WERI-Rb-1 (cell line): Measurements from ENCODE around the gene SHROOM2.
A peak's percentile ranks its signal among the peaks of the same experiment; 100 is the strongest.

Source experiments
- DNase-seq: peaks from one replicate; pipeline ENCODE4 v3.0.0-alpha.2; 2020
- H3K27ac ChIP-seq: fragments of 250-450 bp; sonication (Bioruptor Pico); 2 replicates; pipeline ENCODE4 v1.5.1; 2020; ENCODE audit warnings: mild to moderate bottlenecking, moderate library complexity
- H3K27me3 ChIP-seq: fragments of 250-450 bp; sonication (Bioruptor Pico); 2 replicates; pipeline ENCODE4 v1.5.1; 2021; ENCODE audit warnings: mild to moderate bottlenecking, low read depth, moderate library complexity; ENCODE audit not compliant: insufficient read depth, severe bottlenecking
- H3K36me3 ChIP-seq: fragments of 250-450 bp; sonication (Bioruptor Pico); 2 replicates; pipeline ENCODE4 v1.5.1; 2020; ENCODE audit warnings: mild to moderate bottlenecking, moderate library complexity
- H3K4me3 ChIP-seq: 2 replicates; pipeline ENCODE4 v1.5.1; 2011; ENCODE audit warnings: low read depth, mild to moderate bottlenecking, control low read depth, low read length
- H3K9me3 ChIP-seq: fragments of 250-450 bp; sonication (Bioruptor Pico); 2 replicates; pipeline ENCODE4 v1.5.1; 2021; ENCODE audit warnings: mild to moderate bottlenecking, moderate library complexity; ENCODE audit not compliant: severe bottlenecking
- TF ChIP-seq, protein P1 (sequence below): IDR thresholded peaks from 2 replicates; pipeline ENCODE4 v1.5.1; 2011; ENCODE audit warnings: low read depth, mild to moderate bottlenecking, control low read depth, inconsistent platforms, low read length

Gene SHROOM2

DNA sequence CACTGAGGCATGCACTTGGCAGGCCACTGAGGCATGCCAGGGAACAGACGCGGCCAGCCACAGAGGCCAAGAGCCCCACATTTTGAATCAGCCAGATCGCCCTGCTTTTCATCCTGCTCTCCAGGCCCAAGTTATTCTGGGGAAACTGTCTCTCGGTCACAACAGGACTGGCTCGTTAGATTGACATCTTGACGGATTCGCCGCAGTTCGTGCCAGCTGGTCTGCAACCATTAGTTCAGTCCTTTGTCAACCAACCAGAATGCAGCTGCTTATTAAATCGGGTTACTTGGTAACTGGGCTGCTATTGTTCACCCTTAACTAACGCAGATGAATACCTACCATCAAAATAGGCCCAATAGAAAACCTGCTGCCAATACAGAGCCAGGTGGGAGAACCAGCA lies 197.6 kb downstream of the SHROOM2 start:
- Histone ChIP-seq H3K27me3 (peaks cover 2% of the 10 kb centered on the region), H3K4me3 (no peak overlapping the region), H3K27ac (no peak overlapping the region), H3K36me3 (no peaks in the 10 kb centered on the region), H3K9me3 (no peaks in the 10 kb centered on the region)
- TF ChIP-seq, protein P1, sequence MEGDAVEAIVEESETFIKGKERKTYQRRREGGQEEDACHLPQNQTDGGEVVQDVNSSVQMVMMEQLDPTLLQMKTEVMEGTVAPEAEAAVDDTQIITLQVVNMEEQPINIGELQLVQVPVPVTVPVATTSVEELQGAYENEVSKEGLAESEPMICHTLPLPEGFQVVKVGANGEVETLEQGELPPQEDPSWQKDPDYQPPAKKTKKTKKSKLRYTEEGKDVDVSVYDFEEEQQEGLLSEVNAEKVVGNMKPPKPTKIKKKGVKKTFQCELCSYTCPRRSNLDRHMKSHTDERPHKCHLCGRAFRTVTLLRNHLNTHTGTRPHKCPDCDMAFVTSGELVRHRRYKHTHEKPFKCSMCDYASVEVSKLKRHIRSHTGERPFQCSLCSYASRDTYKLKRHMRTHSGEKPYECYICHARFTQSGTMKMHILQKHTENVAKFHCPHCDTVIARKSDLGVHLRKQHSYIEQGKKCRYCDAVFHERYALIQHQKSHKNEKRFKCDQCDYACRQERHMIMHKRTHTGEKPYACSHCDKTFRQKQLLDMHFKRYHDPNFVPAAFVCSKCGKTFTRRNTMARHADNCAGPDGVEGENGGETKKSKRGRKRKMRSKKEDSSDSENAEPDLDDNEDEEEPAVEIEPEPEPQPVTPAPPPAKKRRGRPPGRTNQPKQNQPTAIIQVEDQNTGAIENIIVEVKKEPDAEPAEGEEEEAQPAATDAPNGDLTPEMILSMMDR, result no peak
- no peak for DNase-seq

- H3K27me3 ChIP-seq, result peaks cover 10% of the 10 kb centered on the region
- DNase-seq, result no peak
- no peak overlapping the region for H3K27ac ChIP-seq
- H3K4me3 ChIP-seq, result no peak overlapping the region
- no peaks in the 10 kb centered on the region for H3K36me3 ChIP-seq
- TF ChIP-seq, protein P1, result no peak
- H3K9me3 ChIP-seq, result no peaks in the 10 kb centered on the region
Observed at GRCh38 chrX:9988762-9989161, 202.5 kb downstream of the SHROOM2 start.

DNA sequence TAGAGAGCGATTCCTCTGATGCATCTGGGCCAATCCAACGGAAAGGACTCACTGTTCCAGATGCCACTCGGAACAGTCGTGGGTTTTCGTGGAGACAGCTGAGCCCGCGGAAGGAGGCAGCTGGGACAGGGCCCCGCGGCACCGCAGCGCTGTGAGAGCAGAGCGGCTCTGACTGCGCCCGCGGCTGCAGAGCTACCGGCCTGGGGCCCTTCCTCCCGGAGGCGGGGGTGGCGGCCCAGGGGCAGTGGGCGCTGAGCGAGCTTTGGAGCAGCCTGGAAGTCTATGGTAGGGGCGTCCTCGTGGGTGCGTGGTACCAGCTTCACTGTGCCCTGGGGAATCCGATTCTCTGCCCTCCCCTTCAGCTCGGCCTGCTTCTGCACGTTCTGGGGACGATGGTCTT lies 205.8 kb downstream of the SHROOM2 start:
- TF ChIP-seq, protein P1, result no peak
- Histone ChIP-seq H3K9me3 (no peaks in the 10 kb centered on the region), H3K36me3 (no peaks in the 10 kb centered on the region), H3K4me3 (no peak overlapping the region), H3K27me3 (peaks cover 15% of the 10 kb centered on the region), H3K27ac (no peak overlapping the region)
- DNase-seq, result no peak

- H3K4me3 ChIP-seq, result no peak overlapping the region
- TF ChIP-seq, protein P1, result no peak
- peaks cover 15% of the 10 kb centered on the region for H3K27me3 ChIP-seq
Observed at GRCh38 chrX:9992724-9993123, 206.5 kb downstream of the SHROOM2 start.

GRCh38 chrX:9995855-9996339 lies 209.7 kb downstream of the SHROOM2 start:
- Histone ChIP-seq H3K9me3 (no peaks in the 10 kb centered on the region), H3K4me3 (no peak overlapping the region), H3K27ac (no peak overlapping the region), H3K27me3 (peaks cover 12% of the 10 kb centered on the region), H3K36me3 (no peaks in the 10 kb centered on the region)
- TF ChIP-seq, protein P1, result peak; percentile 96
- DNase-seq, result peak; percentile 79

More at GRCh38 chrX:9992724-9993123, 206.5 kb downstream of the SHROOM2 start:
- no peak overlapping the region for H3K27ac ChIP-seq
- H3K36me3 ChIP-seq, result no peaks in the 10 kb centered on the region
- H3K9me3 ChIP-seq, result no peaks in the 10 kb centered on the region
- no peak for DNase-seq

DNA sequence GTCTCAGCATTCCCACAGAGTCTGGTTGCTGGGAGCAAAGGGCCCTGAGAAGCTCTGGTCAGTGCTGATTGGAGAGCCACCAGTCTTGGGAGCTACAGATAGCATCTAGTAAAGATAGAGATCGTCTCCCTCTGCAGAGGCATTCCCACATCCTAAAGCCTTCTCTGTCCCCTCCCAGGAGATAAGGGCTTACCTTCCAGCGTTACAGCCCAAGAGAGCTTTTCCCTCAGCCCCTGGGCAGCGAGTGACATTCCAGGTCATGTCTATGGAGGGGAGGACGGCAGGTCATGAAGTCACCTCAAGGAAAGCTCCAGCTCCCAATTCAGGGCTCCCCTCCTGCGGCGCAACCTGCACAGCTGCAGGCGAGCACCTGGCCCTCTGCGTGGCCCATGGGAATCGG lies 210.8 kb downstream of the SHROOM2 start:
- H3K36me3 ChIP-seq, result no peaks in the 10 kb centered on the region
- peaks cover 12% of the 10 kb centered on the region for H3K27me3 ChIP-seq
- no peaks in the 10 kb centered on the region for H3K9me3 ChIP-seq
- H3K4me3 ChIP-seq, result no peak overlapping the region
- no peak overlapping the region for H3K27ac ChIP-seq
- no peak for DNase-seq
- TF ChIP-seq, protein P1, result no peak
